PC-3 (cell line): Measurements from ENCODE around the gene SLC44A2. TPM values are rescaled to one million over a fixed set of nuclear protein-coding genes. Genes with fewer than 3 reads are reported as not detected.
A peak's percentile ranks its signal among the peaks of the same experiment; 100 is the strongest.

Source experiments
- ATAC-seq: fragments of 200-7000 bp; cut with Tn5 transposase; 2 replicates; pipeline ENCODE4 v1.9.1; 2020; ENCODE audit warnings: mild to moderate bottlenecking, moderate library complexity
- BruUV-seq: library from RNA; stranded (reverse); fragments of 400-500 nt; replicated peaks from 2 replicates; lab custom pipeline; 2021; lab: Mats Ljungman, UMichigan
- CTCF ChIA-PET: fragments of 300-600 bp; sonication (Branson Sonifier 250); formaldehyde crosslinking; loops from one replicate; lab custom pipeline; 2022; ENCODE audit warnings: antibody characterized with exemption; lab: Charles Lee
- POLR2A ChIA-PET: fragments of 300-600 bp; sonication (Branson Sonifier 250); formaldehyde crosslinking; loops from one replicate; lab custom pipeline; 2022; ENCODE audit warnings: antibody characterized with exemption; ENCODE audit not compliant: unreplicated experiment; lab: Charles Lee
- DNase-seq: peaks from one replicate; pipeline ENCODE4 v3.0.0-alpha.2; 2015
- H2AFZ ChIP-seq: fragments of 300-600 bp; sonication (generic); 2 replicates; pipeline ENCODE4 v1.6.0; 2016; ENCODE audit warnings: antibody characterized with exemption, low read length
- H3F3A ChIP-seq: fragments of 300-600 bp; sonication (generic); one replicate; pipeline ENCODE4 v1.6.0; 2017; ENCODE audit warnings: antibody characterized with exemption, low read length, control low read depth, mild to moderate bottlenecking; ENCODE audit not compliant: unreplicated experiment
- H3K27ac ChIP-seq: fragments of 300-600 bp; sonication (generic); 2 replicates; pipeline ENCODE4 v1.5.1; 2016; ENCODE audit warnings: mild to moderate bottlenecking, low read length
- H3K27me3 ChIP-seq: fragments of 300-600 bp; sonication (generic); 2 replicates; pipeline ENCODE4 v1.6.1; 2016; ENCODE audit warnings: low read length, mixed read lengths
- H3K36me3 ChIP-seq: fragments of 300-600 bp; sonication (generic); 2 replicates; pipeline ENCODE4 v1.6.1; 2016; ENCODE audit warnings: low read depth, mixed run types, low read length, mixed read lengths
- H3K4me1 ChIP-seq: fragments of 300-600 bp; sonication (generic); 2 replicates; pipeline ENCODE4 v1.5.1; 2016; ENCODE audit warnings: low read length; ENCODE audit not compliant: insufficient read depth
- H3K4me2 ChIP-seq: fragments of 300-600 bp; sonication (generic); 2 replicates; pipeline ENCODE4 v1.6.0; 2016; ENCODE audit warnings: low read length
- H3K4me3 ChIP-seq: fragments of 300-600 bp; sonication (generic); 2 replicates; pipeline ENCODE4 v1.5.1; 2016; ENCODE audit warnings: mild to moderate bottlenecking, low read length, mixed read lengths
- H3K79me2 ChIP-seq: fragments of 300-600 bp; sonication (generic); 2 replicates; pipeline ENCODE4 v1.6.1; 2017; ENCODE audit warnings: low read length, mixed read lengths
- H3K9ac ChIP-seq: fragments of 300-600 bp; sonication (generic); 2 replicates; pipeline ENCODE4 v1.6.0; 2016; ENCODE audit warnings: mild to moderate bottlenecking, low read length
- H3K9me2 ChIP-seq: fragments of 300-600 bp; sonication (generic); replicated peaks from 2 replicates; pipeline ENCODE4 v1.6.1; 2016; ENCODE audit warnings: mixed run types, low read length, mixed read lengths
- H3K9me3 ChIP-seq: fragments of 300-600 bp; sonication (generic); 2 replicates; pipeline ENCODE4 v1.6.1; 2016; ENCODE audit warnings: low read length, mixed read lengths
- H4K20me1 ChIP-seq: fragments of 300-600 bp; sonication (generic); 2 replicates; pipeline ENCODE4 v1.6.1; 2016; ENCODE audit warnings: low read length, mixed read lengths
- EZH2 ChIP-seq: fragments of 300-600 bp; sonication (generic); IDR thresholded peaks from one replicate; pipeline ENCODE4 v1.6.1; 2017; ENCODE audit warnings: antibody characterized with exemption, mild to moderate bottlenecking, low read length; ENCODE audit not compliant: unreplicated experiment
- EZH2phosphoT487 ChIP-seq: fragments of 300-600 bp; sonication (generic); IDR thresholded peaks from 2 replicates; pipeline ENCODE4 v1.6.1; 2018; ENCODE audit warnings: mild to moderate bottlenecking, antibody characterized with exemption, low read length, borderline replicate concordance
- intact Hi-C: fragments of 100-400 bp; cut with micrococcal nuclease; formaldehyde crosslinking; loops from 2 replicates; pipeline ENCODE4 v1.9.0; 2023
- total RNA-seq: library from RNA; depleted of rRNA; stranded (reverse); fragments of >200 nt; gene quantifications from 2 replicates; pipeline ENCODE4 v1.2.3, GENCODE V29; 2014
- TF ChIP-seq, protein P1 (sequence below): fragments of 300-600 bp; sonication (generic); conservative IDR thresholded peaks from 2 replicates; pipeline ENCODE4 v1.5.1; 2017; ENCODE audit warnings: antibody characterized with exemption, low read depth, mild to moderate bottlenecking, low read length

SLC44A2 gene
- total RNA-seq, 1 experiment from 2014 or later = 63.9 TPM

DNA sequence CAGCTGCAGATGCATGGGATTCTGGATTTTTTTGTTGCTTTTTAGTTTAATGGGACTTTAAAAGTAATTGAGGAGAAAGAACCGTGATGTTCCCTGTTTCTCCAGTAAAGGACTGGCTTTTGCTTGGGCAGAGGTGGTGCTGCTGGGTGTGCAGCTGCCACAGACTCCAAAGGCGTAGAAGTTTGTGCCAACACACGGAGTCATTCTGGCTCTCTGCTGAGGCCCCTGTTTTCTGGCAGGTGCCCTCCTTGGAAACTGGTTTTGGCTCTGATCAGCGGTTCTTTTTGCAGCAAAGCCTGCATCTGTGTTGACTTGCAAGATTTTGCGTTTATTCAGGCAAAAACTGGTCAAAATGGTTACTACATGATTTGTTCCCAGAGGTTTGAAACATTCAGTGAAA is 59.9 kb downstream of the SLC44A2 start:
- peaks cover 8% of the 10 kb centered on the region for H3K79me2 ChIP-seq
- peaks cover 31% of the 10 kb centered on the region for H4K20me1 ChIP-seq
- BruUV-seq = no TSS peak
- ATAC-seq (no peak), DNase-seq (no peak)
- H3K27ac ChIP-seq = no peak overlapping the region
- no peaks in the 10 kb centered on the region for H3K27me3 ChIP-seq
- POLR2A ChIA-PET = no interaction called here
- no peaks in the 10 kb centered on the region for H3K9me2 ChIP-seq
- H3F3A ChIP-seq = no peaks in the 10 kb centered on the region
- H3K4me3 ChIP-seq = no peak overlapping the region
- no peaks in the 10 kb centered on the region for H3K4me1 ChIP-seq
- no peak for TF ChIP-seq EZH2phosphoT487
- TF ChIP-seq EZH2 = no peak
- TF ChIP-seq, protein P1, sequence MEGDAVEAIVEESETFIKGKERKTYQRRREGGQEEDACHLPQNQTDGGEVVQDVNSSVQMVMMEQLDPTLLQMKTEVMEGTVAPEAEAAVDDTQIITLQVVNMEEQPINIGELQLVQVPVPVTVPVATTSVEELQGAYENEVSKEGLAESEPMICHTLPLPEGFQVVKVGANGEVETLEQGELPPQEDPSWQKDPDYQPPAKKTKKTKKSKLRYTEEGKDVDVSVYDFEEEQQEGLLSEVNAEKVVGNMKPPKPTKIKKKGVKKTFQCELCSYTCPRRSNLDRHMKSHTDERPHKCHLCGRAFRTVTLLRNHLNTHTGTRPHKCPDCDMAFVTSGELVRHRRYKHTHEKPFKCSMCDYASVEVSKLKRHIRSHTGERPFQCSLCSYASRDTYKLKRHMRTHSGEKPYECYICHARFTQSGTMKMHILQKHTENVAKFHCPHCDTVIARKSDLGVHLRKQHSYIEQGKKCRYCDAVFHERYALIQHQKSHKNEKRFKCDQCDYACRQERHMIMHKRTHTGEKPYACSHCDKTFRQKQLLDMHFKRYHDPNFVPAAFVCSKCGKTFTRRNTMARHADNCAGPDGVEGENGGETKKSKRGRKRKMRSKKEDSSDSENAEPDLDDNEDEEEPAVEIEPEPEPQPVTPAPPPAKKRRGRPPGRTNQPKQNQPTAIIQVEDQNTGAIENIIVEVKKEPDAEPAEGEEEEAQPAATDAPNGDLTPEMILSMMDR = no peak
- CTCF ChIA-PET = no interaction called here
- no peak overlapping the region for H3K4me2 ChIP-seq
- H3K9ac ChIP-seq = no peak overlapping the region
- H2AFZ ChIP-seq = no peak overlapping the region
- intact Hi-C loops = no loop called here
- H3K9me3 ChIP-seq = no peaks in the 10 kb centered on the region
- peaks cover 96% of the 10 kb centered on the region for H3K36me3 ChIP-seq

DNA sequence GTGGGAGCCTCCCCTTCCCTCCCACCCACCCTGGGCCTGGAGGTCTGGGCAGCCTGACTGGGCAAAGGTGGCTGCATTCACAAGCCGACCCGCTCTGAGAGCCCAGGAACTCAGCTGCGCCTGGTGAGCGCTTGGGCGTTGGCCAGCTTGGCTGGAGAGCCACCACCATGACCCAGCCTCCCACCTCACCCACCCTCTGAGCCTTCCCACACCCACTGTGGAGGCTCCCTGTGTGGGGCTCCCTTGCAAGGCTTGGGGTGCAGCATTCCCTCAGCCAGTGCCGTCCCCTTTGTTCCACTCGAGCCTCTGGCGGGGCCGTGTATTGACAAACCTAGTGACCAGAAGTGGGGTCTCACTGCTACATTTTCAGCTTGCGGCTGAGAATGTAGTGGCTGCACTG is 60.8 kb downstream of the SLC44A2 start:
- H3K9ac ChIP-seq = no peak overlapping the region
- H3K9me3 ChIP-seq = no peaks in the 10 kb centered on the region
- intact Hi-C loops = no loop called here
- TF ChIP-seq EZH2phosphoT487 = no peak
- TF ChIP-seq EZH2 = no peak
- TF ChIP-seq, protein P1 = no peak
- no peaks in the 10 kb centered on the region for H3K9me2 ChIP-seq
- H3K4me1 ChIP-seq = no peaks in the 10 kb centered on the region
- CTCF ChIA-PET = interaction anchor here (0.6 kb wide), 1 partner anchor 103 kb away, joined by 4 read pairs; no protein-coding TSS in a partner anchor
- no peak for ATAC-seq
- POLR2A ChIA-PET = no interaction called here
- peaks cover 41% of the 10 kb centered on the region for H4K20me1 ChIP-seq
- no peaks in the 10 kb centered on the region for H3K27me3 ChIP-seq
- no TSS peak for BruUV-seq
- H2AFZ ChIP-seq = no peak overlapping the region
- H3F3A ChIP-seq = no peaks in the 10 kb centered on the region
- no peak overlapping the region for H3K4me3 ChIP-seq
- peaks cover 4% of the 10 kb centered on the region; the same call in 1 of the 2 replicates for H3K79me2 ChIP-seq
- DNase-seq = no peak
- H3K27ac ChIP-seq = no peak overlapping the region
- H3K36me3 ChIP-seq = peaks cover 96% of the 10 kb centered on the region
- no peak overlapping the region for H3K4me2 ChIP-seq

DNA sequence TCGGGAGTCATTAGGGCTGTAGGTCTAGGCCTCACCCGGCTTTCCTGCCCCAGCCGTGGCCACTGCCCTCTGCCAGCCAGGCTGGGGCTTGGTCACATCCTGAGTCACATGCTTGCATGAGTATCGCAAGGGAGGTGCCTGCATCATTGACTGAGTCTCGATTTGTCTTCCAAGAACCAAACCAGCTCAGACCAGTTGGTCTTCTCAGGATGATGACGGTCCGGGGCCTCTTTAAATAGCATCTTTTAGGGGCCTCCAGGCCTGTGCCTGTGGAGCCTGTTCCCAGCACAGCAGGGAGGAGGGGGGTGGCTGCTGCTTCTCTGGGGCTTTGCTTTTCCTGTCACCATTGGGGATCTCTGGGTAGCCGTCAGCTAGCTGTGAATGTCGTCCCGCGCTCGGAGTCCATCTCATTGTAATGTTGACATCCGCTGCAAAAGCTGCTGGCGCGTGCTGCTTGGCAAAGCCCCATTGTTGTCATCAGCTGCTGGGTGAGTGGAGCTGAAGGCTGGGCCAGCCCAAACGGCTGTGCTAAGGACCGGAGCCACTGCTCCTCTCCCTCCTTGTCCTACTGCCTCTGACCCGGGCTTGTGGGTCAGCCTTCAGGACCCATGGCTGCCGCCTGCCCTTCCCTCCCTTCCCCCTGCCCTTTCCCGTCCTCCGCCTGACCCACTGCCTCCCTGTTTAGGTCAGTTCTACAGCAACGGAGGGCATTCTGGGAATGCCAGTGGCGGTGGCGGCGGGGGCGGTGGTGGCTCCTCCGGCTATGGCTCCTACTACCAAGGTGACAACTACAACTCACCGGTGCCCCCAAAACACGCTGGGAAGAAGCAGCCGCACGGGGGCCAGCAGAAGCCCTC is 61.5 kb downstream of the SLC44A2 start:
- Histone ChIP-seq H3K4me1 (no peaks in the 10 kb centered on the region), H3K27ac (no peak overlapping the region), H3K27me3 (no peaks in the 10 kb centered on the region), H3K9me2 (no peaks in the 10 kb centered on the region), H3K4me2 (no peak overlapping the region), H2AFZ (no peak overlapping the region), H3K9me3 (no peaks in the 10 kb centered on the region), H3K79me2 (peaks cover 4% of the 10 kb centered on the region; the same call in 1 of the 2 replicates), H3K9ac (no peak overlapping the region), H3K4me3 (no peak overlapping the region), H3K36me3 (peaks cover 96% of the 10 kb centered on the region), H4K20me1 (peaks cover 42% of the 10 kb centered on the region), H3F3A (no peaks in the 10 kb centered on the region)
- ChIA-PET CTCF (interaction anchor here (0.6 kb wide), 1 partner anchor 104 kb away, joined by 4 read pairs; no protein-coding TSS in a partner anchor), POLR2A (no interaction called here)
- TF ChIP-seq, protein P1 = no peak
- TF ChIP-seq EZH2phosphoT487 (no peak), EZH2 (no peak)
- intact Hi-C loops = no loop called here
- ATAC-seq (peak; percentile 48), DNase-seq (peak; percentile 21)
- BruUV-seq = no TSS peak
